Kidney (tissue), 14 donors: ENCODE results near the gene GSDME. TPM values are rescaled to one million over a fixed set of nuclear protein-coding genes. Genes with fewer than 3 reads are reported as not detected.

Source experiments
- DNase-seq, 5 donors: peaks; one replicate each; pipeline ENCODE4 v3.0.0-alpha.2; 2013 to 2020
- FAIRE-seq: peaks from 2 replicates; lab custom pipeline; 2012; peaks lifted over from hg19 to GRCh38; lab: Jason Lieb, UNC
- H3K27ac ChIP-seq, 2 donors: one replicate each; pipeline ENCODE4 v1.7.0; 2013; ENCODE audit warnings: low read depth in 2 of 2, low read length in 2 of 2, inconsistent platforms in 1 of 2
- H3K27me3 ChIP-seq: one replicate; pipeline ENCODE4 v1.7.1; 2013; ENCODE audit warnings: low read length, inconsistent platforms; ENCODE audit not compliant: control insufficient read depth, insufficient read depth
- H3K36me3 ChIP-seq, 3 donors: one replicate each; pipeline versions ENCODE4 v1.7.0 to v1.7.1; 2013; ENCODE audit warnings: low read length in 3 of 3, control low read depth in 1 of 3, inconsistent platforms in 1 of 3; ENCODE audit not compliant: insufficient read depth in 3 of 3, control insufficient read depth in 2 of 3
- H3K4me1 ChIP-seq, 3 donors: one replicate each; pipeline versions ENCODE4 v1.7.0 to v1.7.1; 2013; ENCODE audit warnings: low read length in 3 of 3, inconsistent platforms in 1 of 3, low read depth in 1 of 3; ENCODE audit not compliant: control insufficient read depth in 2 of 3, insufficient read depth in 2 of 3
- H3K4me3 ChIP-seq, 3 donors: one replicate each; pipeline versions ENCODE4 v1.7.0 to v1.8.1; 2013; ENCODE audit warnings: low read length in 3 of 3, control low read depth in 1 of 3, inconsistent platforms in 1 of 3
- H3K9ac ChIP-seq, 3 donors: one replicate each; pipeline versions ENCODE4 v1.7.0 to v1.7.1; 2013; ENCODE audit warnings: low read length in 3 of 3, control low read depth in 1 of 3, inconsistent platforms in 1 of 3
- H3K9me3 ChIP-seq, 3 donors: one replicate each; pipeline versions ENCODE4 v1.7.0 to v1.7.1; 2013; ENCODE audit warnings: low read length in 3 of 3, control low read depth in 1 of 3, inconsistent platforms in 1 of 3; ENCODE audit not compliant: control insufficient read depth in 2 of 3, insufficient read depth in 1 of 3
- CTCF ChIP-seq: IDR thresholded peaks from 3 replicates; pipeline ENCODE4 v1.5.1; 2012; ENCODE audit warnings: mild to moderate bottlenecking, moderate library complexity, borderline replicate concordance; ENCODE audit not compliant: insufficient read depth; ENCODE audit errors: extremely low read depth
- intact Hi-C: fragments of 100-400 bp; cut with DNase I; formaldehyde crosslinking; loops from one replicate; pipeline ENCODE4 v1.11.1; 2022
- polyA plus RNA-seq: library from polyadenylated mRNA; stranded (reverse); fragments of 350-450 nt; fragmentation: Illumina TruSeq; extraction: RNeasy Lipid Tissue Mini Kit (QIAGEN cat#74804); gene quantifications from one replicate; pipeline ENCODE4 v1.2.3, GENCODE V29; 2014; ENCODE audit warnings: low read depth, low replicate concordance; ENCODE audit not compliant: insufficient read depth
- total RNA-seq: library from RNA; stranded (reverse); fragmentation: NEBNext Ultra II Directional; extraction: Animal tissue kit (Norgen Biotek cat#: 25700); gene quantifications from one replicate; pipeline ENCODE4 v1.2.1, GENCODE V29; 2021
- donor health status: control.
- donor health status: control.
- donor health status: control.
- donor health status: control.
- donor health status: control.
- donor health status: DM: yes; HTN: yes; CAD: no.
- donor health status: Normal renal cell carcinoma (clear cell type).

GSDME gene
- total and polyA plus RNA-seq, 2 donors from 2014 or later: 11.7 to 16.8 TPM

- Histone ChIP-seq H3K27ac (no peak overlapping the region), H3K36me3 (no peaks in the 10 kb centered on the region), H3K4me1 (peaks cover 0 to 2% (median 0%) of the 10 kb centered on the region in 3 donors), H3K4me3 (no peak overlapping the region), H3K9ac (no peak overlapping the region), H3K27me3 (no peaks in the 10 kb centered on the region), H3K9me3 (no peaks in the 10 kb centered on the region)
- intact Hi-C loops: no loop called here
- no peak for TF ChIP-seq CTCF
- no peak for DNase-seq
- no peak for FAIRE-seq
Measured at GRCh38 chr7:24751484-24751883, 5.8 kb downstream of the GSDME start.

- intact Hi-C loops: no loop called here
- no peak for TF ChIP-seq CTCF
- no peak for FAIRE-seq
Measured at GRCh38 chr7:24750441-24751055, 6.7 kb downstream of the GSDME start.

GRCh38 chr7:24748521-24748920 is 8.7 kb downstream of the GSDME start:
- intact Hi-C loops: no loop called here
- no peak for DNase-seq
- H3K27me3 ChIP-seq: no peaks in the 10 kb centered on the region
- H3K9me3 ChIP-seq: no peaks in the 10 kb centered on the region
- TF ChIP-seq CTCF: no peak
- no peak overlapping the region for H3K9ac ChIP-seq
- no peak for FAIRE-seq
- H3K4me3 ChIP-seq: no peak overlapping the region
- H3K4me1 ChIP-seq: no peaks in the 10 kb centered on the region
- H3K27ac ChIP-seq: no peak overlapping the region
- peaks cover 0 to 6% (median 0%) of the 10 kb centered on the region in 3 donors for H3K36me3 ChIP-seq

More at GRCh38 chr7:24750441-24751055, 6.7 kb downstream of the GSDME start:
- Histone ChIP-seq H3K27me3 (no peaks in the 10 kb centered on the region), H3K27ac (no peak overlapping the region), H3K4me1 (no peaks in the 10 kb centered on the region), H3K36me3 (no peaks in the 10 kb centered on the region), H3K4me3 (no peak overlapping the region), H3K9ac (no peak overlapping the region), H3K9me3 (no peaks in the 10 kb centered on the region)
- DNase-seq: no peak

GRCh38 chr7:24745355-24745754 is 11.9 kb downstream of the GSDME start:
- H3K9me3 ChIP-seq: no peaks in the 10 kb centered on the region
- H3K4me1 ChIP-seq: no peaks in the 10 kb centered on the region
- TF ChIP-seq CTCF: no peak
- intact Hi-C loops: no loop called here
- H3K36me3 ChIP-seq: peaks cover 0 to 6% (median 0%) of the 10 kb centered on the region in 3 donors
- no peak overlapping the region for H3K9ac ChIP-seq
- DNase-seq: no peak
- no peak for FAIRE-seq
- H3K27ac ChIP-seq: no peak overlapping the region
- H3K27me3 ChIP-seq: no peaks in the 10 kb centered on the region
- no peak overlapping the region for H3K4me3 ChIP-seq
